ENCODE results near the gene PLEKHG2.
A peak's percentile ranks its signal among the peaks of the same experiment; 100 is the strongest.

Gene PLEKHG2

DNA sequence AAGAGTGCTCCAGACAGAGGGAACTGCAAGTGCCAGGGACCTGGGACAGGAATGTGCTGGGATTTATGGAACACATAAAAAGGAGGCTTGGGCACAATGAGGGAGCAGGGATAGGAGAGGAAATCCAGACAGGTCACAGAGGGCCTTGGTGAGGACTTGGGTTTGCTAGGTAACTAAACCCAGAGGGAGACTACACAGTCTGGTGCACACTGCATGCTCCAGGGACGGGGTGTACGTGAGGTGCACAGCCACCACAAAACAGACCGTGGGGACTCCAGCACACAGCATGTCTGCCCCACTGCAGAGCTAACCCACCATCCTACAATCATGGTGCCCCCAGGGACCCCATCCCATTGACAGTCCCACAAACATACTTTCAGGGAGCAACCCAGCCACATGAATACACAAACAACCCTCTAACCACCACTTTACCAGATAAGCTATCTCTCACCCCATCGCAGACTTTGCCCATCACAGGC lies 11.4 kb upstream of the PLEKHG2 start:
- TF ChIP-seq CTCF (IDR thresholded peaks at IDR 0.05; ENCODE audit: control extremely low read depth, extremely low read depth, low read depth, missing control alignments), result no peak

DNA sequence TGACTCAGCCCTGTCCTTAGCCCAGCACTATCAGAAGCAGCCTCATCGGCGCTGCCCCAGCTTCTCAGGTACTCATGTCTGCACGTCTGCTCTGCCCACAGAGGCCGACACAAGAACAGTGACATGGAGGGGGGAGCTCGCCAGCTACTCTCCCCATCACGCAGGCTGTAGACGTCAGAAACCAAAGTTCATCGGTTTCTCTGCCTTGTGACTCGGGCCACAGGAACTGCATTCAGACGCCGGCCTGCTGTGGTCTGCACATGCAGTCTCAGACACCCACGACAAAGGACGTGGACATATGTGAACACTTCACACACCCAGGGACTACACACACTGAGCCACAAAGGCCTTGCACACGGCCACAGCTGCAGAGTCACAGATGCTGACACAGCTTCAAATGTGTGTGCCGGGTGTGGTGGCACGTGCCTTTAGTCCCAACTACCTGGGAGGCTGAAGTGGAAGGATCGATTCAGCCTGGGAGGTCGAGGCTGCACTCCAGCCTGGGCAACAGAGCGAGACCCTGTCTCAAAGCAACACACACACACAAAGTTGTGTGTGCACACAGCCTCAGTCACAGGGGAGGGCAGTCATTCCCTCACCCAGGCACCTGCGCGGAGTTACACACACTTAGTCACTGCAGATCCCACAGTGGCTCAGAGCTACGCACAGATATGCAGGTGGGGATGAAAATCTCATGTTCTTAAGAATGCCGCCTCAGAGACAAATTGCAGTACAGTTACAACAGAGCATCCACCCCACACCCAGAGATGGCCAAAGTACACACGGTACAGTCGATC lies 10.7 kb upstream of the PLEKHG2 start:
- CTCF ChIA-PET, result interaction anchor here (0.7 to 3.9 kb wide), 5 partner anchors 8 to 39 kb away, joined by 3 to 43 read pairs (median 3); partner anchors contain the start of genes MED29, PAF1 and PLEKHG2
- TF ChIP-seq CTCF (IDR thresholded peaks at IDR 0.05; ENCODE audit: control extremely low read depth, extremely low read depth, low read depth, missing control alignments), result no peak
- DNase-seq (ENCODE audit: extremely low spot score), result peak; percentile 67
- POLR2A ChIA-PET, result interaction anchor here (0.6 to 2.3 kb wide), 3 partner anchors 10 to 30 kb away, joined by 4 to 18 read pairs (median 17); partner anchors contain the start of genes MED29 and PAF1

More for the DNA sequence above, 11.4 kb upstream of the PLEKHG2 start:
- no peak for DNase-seq (ENCODE audit: extremely low spot score)
- ChIA-PET POLR2A (interaction anchor here (1.2 to 2.3 kb wide), 2 partner anchors 10 kb away, joined by 17 to 18 read pairs; partner anchors contain the start of genes MED29 and PAF1), CTCF (interaction anchor here (0.7 to 3.9 kb wide), 4 partner anchors 10 to 40 kb away, joined by 3 to 43 read pairs (median 7); partner anchors contain the start of genes MED29, PAF1 and PLEKHG2)

DNA sequence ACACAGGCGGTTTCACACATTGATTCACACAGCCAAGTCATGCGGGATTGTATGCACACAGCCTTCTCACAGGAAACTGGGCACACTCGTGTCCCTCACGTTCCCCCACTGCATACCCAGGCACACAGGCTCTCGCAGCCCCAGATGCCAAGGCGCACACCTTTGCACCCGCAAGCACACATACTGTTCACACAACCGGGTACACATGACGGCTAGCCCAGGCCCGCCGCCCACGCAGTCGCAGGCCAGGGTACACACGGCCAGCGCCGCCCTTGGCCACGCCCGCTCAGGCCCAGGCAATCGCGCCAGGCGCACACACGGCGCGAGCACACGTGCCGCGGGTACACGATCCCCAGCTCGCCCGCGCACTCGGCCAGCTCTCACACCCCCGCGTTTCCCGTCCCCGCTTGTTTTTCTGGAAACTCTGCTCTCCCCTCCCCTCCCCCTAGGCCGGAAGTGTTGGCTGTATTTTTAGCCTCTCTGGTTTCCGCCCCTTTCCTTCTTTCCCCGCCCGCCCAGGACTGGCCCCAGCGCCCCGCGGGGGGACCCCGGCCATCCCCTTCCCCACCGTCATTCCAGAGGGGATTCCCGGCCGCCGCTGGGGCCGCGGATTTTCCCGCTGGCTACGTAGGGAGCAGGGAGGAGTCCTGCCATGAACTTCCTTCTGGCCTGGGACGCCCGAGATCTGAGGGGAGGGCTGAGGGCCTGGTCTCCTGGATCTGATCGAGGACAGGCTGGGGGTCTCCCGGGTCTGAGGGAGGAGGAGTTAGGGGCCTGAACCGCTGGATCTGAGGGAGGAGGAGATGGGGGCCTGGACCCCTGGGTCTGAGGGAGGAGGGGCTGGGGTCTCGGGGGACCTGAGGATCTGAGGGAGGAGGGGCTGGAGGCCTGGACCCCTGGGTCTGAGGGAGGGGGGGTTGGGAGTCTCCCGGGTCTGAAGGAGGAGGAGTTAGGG lies 9.8 kb upstream of the PLEKHG2 start:
- ChIA-PET CTCF (interaction anchor here (1.0 to 3.9 kb wide), 4 partner anchors 9 to 60 kb away, joined by 3 to 43 read pairs (median 5); partner anchors contain the start of genes PLEKHG2 and SAMD4B), POLR2A (interaction anchor here (0.6 to 2.3 kb wide), 3 partner anchors 11 to 33 kb away, joined by 3 to 18 read pairs (median 4); partner anchors contain the start of genes MED29, PAF1 and RPS16)
- DNase-seq (ENCODE audit: extremely low spot score), result peak; percentile 69
- TF ChIP-seq CTCF (IDR thresholded peaks at IDR 0.05; ENCODE audit: control extremely low read depth, extremely low read depth, low read depth, missing control alignments), result no peak

DNA sequence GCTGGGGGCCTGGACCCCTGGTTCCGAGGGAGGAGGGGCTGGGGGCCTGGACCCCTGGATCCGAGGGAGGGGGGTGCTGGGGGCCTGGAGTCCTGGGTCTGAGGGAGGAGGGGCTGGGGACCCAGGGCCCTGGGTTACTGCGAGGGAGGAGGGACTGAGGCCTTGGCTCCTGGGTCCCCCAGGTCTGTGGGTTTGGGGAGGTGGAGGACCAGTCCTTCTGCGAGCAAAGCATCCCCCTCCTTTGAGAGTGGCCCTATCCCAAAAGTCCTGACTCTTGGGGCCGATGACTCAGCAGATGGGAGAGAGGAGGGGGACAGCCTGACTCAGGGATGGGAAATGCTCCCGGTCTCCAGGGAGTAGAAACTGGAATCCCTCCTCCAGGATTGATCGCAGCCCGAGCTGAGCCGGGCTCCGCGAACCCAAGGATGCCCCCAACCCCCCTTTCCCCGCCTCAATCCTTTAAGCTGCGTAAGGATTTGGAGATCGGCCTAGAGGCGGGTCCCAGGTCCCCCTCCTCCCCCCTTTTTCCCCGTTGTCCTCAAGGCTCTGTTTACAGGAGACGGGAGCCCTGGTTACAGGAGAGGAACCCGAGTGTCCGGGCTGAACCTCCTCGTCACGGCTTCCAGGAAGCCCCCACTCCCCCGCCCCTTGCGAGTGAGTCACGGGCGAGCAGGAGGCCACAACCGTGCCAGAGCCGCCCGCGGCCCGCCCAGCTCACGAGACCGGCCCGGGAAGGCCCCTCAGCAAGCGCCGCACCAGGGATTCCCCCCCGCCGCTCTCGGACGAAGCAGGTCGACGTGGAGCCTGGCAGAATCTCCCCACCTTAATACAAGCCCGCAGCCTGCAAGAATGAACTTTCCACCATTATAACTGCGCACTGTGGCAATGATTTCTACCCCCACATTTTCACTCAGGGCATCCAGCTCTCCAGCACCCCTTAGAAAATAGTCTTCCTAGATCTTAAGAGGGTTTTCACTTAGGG lies 8.8 kb upstream of the PLEKHG2 start:
- POLR2A ChIA-PET, result interaction anchor here (0.5 to 0.9 kb wide), 4 partner anchors 32 to 722 kb away, joined by 3 to 5 read pairs (median 4); partner anchors contain the start of genes RPS16 and SAMD4B
- CTCF ChIA-PET, result interaction anchor here (1.2 to 1.3 kb wide), 2 partner anchors 8 to 61 kb away, joined by 4 to 6 read pairs; partner anchors contain the start of genes PLEKHG2 and SAMD4B
- TF ChIP-seq CTCF (IDR thresholded peaks at IDR 0.05; ENCODE audit: control extremely low read depth, extremely low read depth, low read depth, missing control alignments), result no peak
- DNase-seq (ENCODE audit: extremely low spot score), result peak; percentile 77

GRCh38 chr19:39405261-39405957 lies 7.1 kb upstream of the PLEKHG2 start:
- TF ChIP-seq CTCF (IDR thresholded peaks at IDR 0.05; ENCODE audit: control extremely low read depth, extremely low read depth, low read depth, missing control alignments), result no peak
- POLR2A ChIA-PET, result interaction anchor here (1.2 kb wide), 1 partner anchor 31 kb away, joined by 4 read pairs; the partner anchor contains the start of gene RPS16
- DNase-seq (ENCODE audit: extremely low spot score), result no peak
- CTCF ChIA-PET, result no interaction called here

Measured in GM10248 (cell line).